K562 (cell line): ENCODE results near the gene NDUFB10. TPM values are rescaled to one million over a fixed set of nuclear protein-coding genes. Genes with fewer than 3 reads are reported as not detected.

Source experiments
- ATAC-seq: fragments of 200-7000 bp; cut with Tn5 transposase; 3 replicates; pipeline ENCODE4 v1.9.1; 2020; ENCODE audit warnings: moderate library complexity
- BruUV-seq: library from RNA; stranded (reverse); fragments of 400-500 nt; replicated peaks from 2 replicates; lab custom pipeline; 2021; lab: Mats Ljungman, UMichigan
- CTCF ChIA-PET: fragments of 300-600 bp; formaldehyde crosslinking; extraction: SDS; loops from one replicate; lab custom pipeline; 2021; ENCODE audit warnings: low intra/inter-chr PET ratio; lab: Yijun Ruan, JAX
- POLR2A ChIA-PET: fragments of 300-600, 350-650 bp; sonication (Branson Sonifier 250); formaldehyde crosslinking; extraction: SDS; loops from one replicate; lab custom pipeline; 2021; ENCODE audit warnings: antibody characterized with exemption, inconsistent platforms; lab: Yijun Ruan, JAX
- DNase-seq, 4 experiments: peaks; one replicate each; pipeline versions ENCODE4 v3.0.0 to v3.0.0-alpha.2; 2011 to 2018; ENCODE audit warnings: low spot score in 3 of 4, mixed read lengths in 3 of 4; ENCODE audit errors: extremely low read depth in 1 of 4
- FAIRE-seq: peaks from 2 replicates; lab custom pipeline; 2011; peaks lifted over from hg19 to GRCh38; lab: Jason Lieb, UNC
- H2AFZ ChIP-seq: 2 replicates; pipeline ENCODE4 v1.6.0; 2011; ENCODE audit warnings: low read depth, low read length, control low read depth, inconsistent platforms
- H3K27ac ChIP-seq: fragments of 200-600 bp; 3 replicates; pipeline ENCODE4 v1.8.0; 2011; ENCODE audit warnings: low read depth, mild to moderate bottlenecking, control low read depth, inconsistent platforms, low read length, moderate library complexity, mixed read lengths; ENCODE audit errors: extremely low read depth
- H3K27me3 ChIP-seq, 2 experiments: fragments of 300-600 bp in 1 of 2; 2 replicates in 1 of 2; 3 replicates in 1 of 2; pipeline versions ENCODE4 v1.6.0 to v1.8.0; 2011; ENCODE audit warnings: inconsistent platforms in 2 of 2, low read length in 2 of 2, mild to moderate bottlenecking in 1 of 2, mixed read lengths in 1 of 2, moderate library complexity in 1 of 2; ENCODE audit not compliant: control insufficient read depth in 2 of 2, insufficient read depth in 2 of 2
- H3K36me3 ChIP-seq: fragments of 300-600 bp; 3 replicates; pipeline ENCODE4 v1.8.0; 2011; ENCODE audit warnings: mild to moderate bottlenecking, low read length, inconsistent platforms; ENCODE audit not compliant: control insufficient read depth, insufficient read depth
- H3K4me1 ChIP-seq, 2 experiments: fragments of 200-600 bp in 1 of 2; replicated peaks in 1 of 2; 2 replicates in 1 of 2; 3 replicates in 1 of 2; pipeline versions ENCODE4 v1.5.1 to v1.8.0; 2011; ENCODE audit warnings: inconsistent platforms in 2 of 2, low read length in 2 of 2, mild to moderate bottlenecking in 1 of 2, mixed read lengths in 1 of 2, moderate library complexity in 1 of 2; ENCODE audit not compliant: control insufficient read depth in 2 of 2, insufficient read depth in 2 of 2
- H3K4me2 ChIP-seq: 2 replicates; pipeline ENCODE4 v1.6.1; 2011; ENCODE audit warnings: low read length, control low read depth, inconsistent platforms, mixed read lengths; ENCODE audit not compliant: insufficient read depth
- H3K4me3 ChIP-seq: fragments of 200-600 bp; sonication (generic), shearing (Covaris generic); 2 replicates; pipeline ENCODE4 v1.5.1; 2016; ENCODE audit warnings: control low read depth, inconsistent platforms
- H3K79me2 ChIP-seq: fragments of 200-600 bp; 3 replicates; pipeline ENCODE4 v1.8.0; 2011; ENCODE audit warnings: low read length, inconsistent platforms; ENCODE audit not compliant: control insufficient read depth, insufficient read depth
- H3K9ac ChIP-seq, 2 experiments: 2 replicates each; pipeline versions ENCODE4 v1.6.0 to v1.6.1; 2011; ENCODE audit warnings: low read depth in 2 of 2, low read length in 2 of 2, control low read depth in 1 of 2, inconsistent platforms in 1 of 2, mild to moderate bottlenecking in 1 of 2, mixed read lengths in 1 of 2; ENCODE audit not compliant: insufficient read depth in 1 of 2
- H3K9me1 ChIP-seq: one replicate; pipeline ENCODE4 v1.6.0; 2011; ENCODE audit warnings: inconsistent platforms, mild to moderate bottlenecking, low read length, moderate library complexity; ENCODE audit not compliant: control insufficient read depth, insufficient read depth
- H3K9me3 ChIP-seq: replicated peaks from 2 replicates; pipeline ENCODE4 v1.5.1; 2011; ENCODE audit warnings: low read depth, low read length, inconsistent platforms; ENCODE audit not compliant: control insufficient read depth, insufficient read depth
- H4K20me1 ChIP-seq: replicated peaks from 2 replicates; pipeline ENCODE4 v1.6.1; 2011; ENCODE audit warnings: low read length, inconsistent platforms, mixed read lengths; ENCODE audit not compliant: control insufficient read depth, insufficient read depth
- EP300 ChIP-seq: IDR thresholded peaks from 2 replicates; pipeline ENCODE4 v1.6.1; 2012; ENCODE audit warnings: low read length, improper control_type of control experiment
- POLR2G ChIP-seq: fragments of 200-400 bp; formaldehyde crosslinking; IDR thresholded peaks from 2 replicates; pipeline ENCODE4 v1.6.1; 2017; ENCODE audit warnings: low read depth, mild to moderate bottlenecking, antibody characterized with exemption, low read length, moderate library complexity
- RBFOX2 ChIP-seq: fragments of 200-400 bp; formaldehyde crosslinking; IDR thresholded peaks from 2 replicates; pipeline ENCODE4 v1.6.1; 2017; ENCODE audit warnings: low read depth, mild to moderate bottlenecking, low read length, moderate library complexity
- RBM14 ChIP-seq: fragments of 200-400 bp; formaldehyde crosslinking; IDR thresholded peaks from 2 replicates; pipeline ENCODE4 v1.6.1; 2018; ENCODE audit warnings: low read depth, mild to moderate bottlenecking, low read length, moderate library complexity, borderline replicate concordance; ENCODE audit not compliant: insufficient read depth
- SLC30A9 ChIP-seq: fragments of 250-450 bp; sonication (Bioruptor Pico); IDR thresholded peaks from 2 replicates; pipeline ENCODE4 v1.8.0; 2022; ENCODE audit warnings: mild to moderate bottlenecking, moderate library complexity
- ZFP36 ChIP-seq: fragments of 150-350 bp; IDR thresholded peaks from 2 replicates; pipeline ENCODE4 v1.6.1; 2018; ENCODE audit warnings: low read length, low read depth; ENCODE audit not compliant: partially characterized antibody
- WGBS: fragments of 100-300 bp; shearing (Covaris generic); methylation state at CpG from one replicate; pipeline ENCODE4 v1.1.6; 2016; ENCODE audit warnings: low coverage, mixed read lengths; ENCODE audit not compliant: insufficient coverage; ENCODE audit errors: missing lambda C conversion rate; 5-methylcytosine and 5-hydroxymethylcytosine counted together
- in situ Hi-C: fragments of 300-500 bp; cut with MboI; formaldehyde crosslinking; loops from 4 replicates; pipeline ENCODE4 v1.15.0; 2018; ENCODE audit warnings: inconsistent platforms, mixed read lengths
- intact Hi-C: fragments of 100-400 bp; cut with micrococcal nuclease; formaldehyde crosslinking; loops from 2 replicates; pipeline ENCODE4 v1.14.2; 2022
- polyA plus RNA-seq, 8 experiments: library from polyadenylated mRNA; depleted of rRNA in 4 of 8; stranded (reverse) in 5 of 8; unstranded in 3 of 8; fragments of >200 nt; fragmentation: Nextera tagmentation in 2 of 8; fragmentation: Illumina TruSeq in 1 of 8; extraction: Ambion mirVana in 2 of 8; extraction: Trizol in 1 of 8; gene quantifications; 2 replicates each; pipeline versions ENCODE4 v1.2.1 to v1.2.3, GENCODE V29; 2011 to 2014; ENCODE audit warnings: inconsistent platforms in 1 of 8, missing spikeins in 1 of 8
- total RNA-seq, 7 experiments: library from RNA; depleted of rRNA in 6 of 7; stranded (reverse); fragments of >200 nt in 6 of 7; fragmentation: Illumina TruSeq in 2 of 7; extraction: Trizol in 2 of 7; gene quantifications; 2 replicates each; pipeline versions ENCODE4 v1.2.1 to v1.2.3, GENCODE V29; 2011 to 2021; ENCODE audit warnings: low replicate concordance in 1 of 7
- TF ChIP-seq, protein P1 (sequence below): sonication (generic); formaldehyde crosslinking; IDR thresholded peaks from 2 replicates; pipeline ENCODE4 v1.8.1; 2023; ENCODE audit warnings: mild to moderate bottlenecking, missing genetic modification reagents

Gene NDUFB10
- total and polyA plus RNA-seq, 9 of the 15 experiments (the other 6 are each of a cell fraction or from before 2014, with no cell fraction given), result 69.3 to 527 (median 161) TPM

DNA sequence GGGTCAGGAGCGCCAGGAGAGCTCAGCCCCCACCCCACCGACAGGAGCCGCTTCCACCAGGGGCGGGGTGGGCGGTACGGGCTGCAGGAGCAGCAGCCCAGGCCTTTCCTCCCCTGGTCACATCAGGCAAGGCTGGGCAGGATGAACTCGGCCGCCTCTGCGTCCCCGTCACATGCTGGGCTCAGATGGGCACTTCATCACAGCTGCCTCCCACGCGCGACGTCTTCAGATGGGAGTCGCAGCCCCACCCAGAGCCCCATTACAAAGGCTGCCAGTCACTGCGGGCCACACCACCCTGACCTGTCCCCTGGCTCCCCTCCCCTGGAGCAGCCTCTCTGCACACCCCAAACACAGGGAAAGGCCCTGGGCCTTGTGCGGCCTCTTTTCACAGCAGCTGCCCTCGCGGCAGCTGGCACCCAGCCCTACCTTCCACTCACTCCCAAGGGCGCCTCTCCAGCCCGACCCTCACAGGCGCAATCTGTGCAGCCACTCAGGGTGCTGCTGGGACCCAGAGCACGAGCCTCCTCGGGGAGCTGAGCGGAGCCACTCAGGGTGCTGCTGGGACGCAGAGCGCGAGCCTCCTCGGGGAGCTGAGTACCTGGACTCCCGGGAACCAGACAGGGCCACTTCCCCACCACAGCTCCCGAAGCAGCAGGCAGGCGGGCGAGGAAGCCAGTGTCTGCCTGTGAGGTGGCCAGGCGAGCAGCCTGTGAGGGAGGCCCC, 45.6 kb downstream of the NDUFB10 start:
- Histone ChIP-seq H3K9me1 (peaks cover 19% of the 10 kb centered on the region), H3K79me2 (peaks cover 73% of the 10 kb centered on the region), H3K9ac (peak overlapping the region in 1 of 2 experiments; percentile 80; a peak in 2 of 4 replicates), H4K20me1 (peaks cover 46% of the 10 kb centered on the region), H3K4me3 (no peak overlapping the region), H3K4me1 (peaks cover 20 to 94% of the 10 kb centered on the region in 2 experiments), H3K9me3 (no peaks in the 10 kb centered on the region), H3K27me3 (no peaks in the 10 kb centered on the region), H3K36me3 (peaks cover 79% of the 10 kb centered on the region; the same call in 2 of the 3 replicates), H3K27ac (no peak overlapping the region), H3K4me2 (no peak overlapping the region), H2AFZ (no peak overlapping the region)
- in situ Hi-C loops (no loop called here), intact Hi-C loops (no loop called here)
- BruUV-seq, result no TSS peak
- DNase-seq (no peak), ATAC-seq (no peak), FAIRE-seq (no peak)
- ChIA-PET CTCF (interaction anchor here (0.8 kb wide), 1 partner anchor 149 kb away, joined by 4 read pairs; no protein-coding TSS in a partner anchor), POLR2A (interaction anchor here (0.5 to 3.0 kb wide), 10 partner anchors 9 to 511 kb away, joined by 3 to 12 read pairs (median 4); partner anchors contain the start of genes ECI1 and TRAF7)
- 83% methylated on average over 17 of the region's 34 CpGs for whole genome bisulfite sequencing
- TF ChIP-seq, protein P1, sequence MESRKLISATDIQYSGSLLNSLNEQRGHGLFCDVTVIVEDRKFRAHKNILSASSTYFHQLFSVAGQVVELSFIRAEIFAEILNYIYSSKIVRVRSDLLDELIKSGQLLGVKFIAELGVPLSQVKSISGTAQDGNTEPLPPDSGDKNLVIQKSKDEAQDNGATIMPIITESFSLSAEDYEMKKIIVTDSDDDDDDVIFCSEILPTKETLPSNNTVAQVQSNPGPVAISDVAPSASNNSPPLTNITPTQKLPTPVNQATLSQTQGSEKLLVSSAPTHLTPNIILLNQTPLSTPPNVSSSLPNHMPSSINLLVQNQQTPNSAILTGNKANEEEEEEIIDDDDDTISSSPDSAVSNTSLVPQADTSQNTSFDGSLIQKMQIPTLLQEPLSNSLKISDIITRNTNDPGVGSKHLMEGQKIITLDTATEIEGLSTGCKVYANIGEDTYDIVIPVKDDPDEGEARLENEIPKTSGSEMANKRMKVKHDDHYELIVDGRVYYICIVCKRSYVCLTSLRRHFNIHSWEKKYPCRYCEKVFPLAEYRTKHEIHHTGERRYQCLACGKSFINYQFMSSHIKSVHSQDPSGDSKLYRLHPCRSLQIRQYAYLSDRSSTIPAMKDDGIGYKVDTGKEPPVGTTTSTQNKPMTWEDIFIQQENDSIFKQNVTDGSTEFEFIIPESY (CRISPR knock-in tag), result peak; percentile 67
- no peak for TF ChIP-seq EP300
- peak; percentile 9; the same call in 1 of the 2 replicates for TF ChIP-seq RBM14
- TF ChIP-seq SLC30A9 (CRISPR knock-in tag), result no peak
- TF ChIP-seq RBFOX2, result peak; percentile 56
- no peak for TF ChIP-seq ZFP36
- TF ChIP-seq POLR2G, result peak; percentile 69
